B cell (primary cell): ENCODE data around the gene HINFP. TPM values are rescaled to one million over a fixed set of nuclear protein-coding genes. Genes with fewer than 3 reads are reported as not detected.

Source experiments
- ATAC-seq: fragments of 200-7000 bp; cut with Tn5 transposase; one replicate; pipeline ENCODE4 v1.10.0; 2021; ENCODE audit warnings: low read depth, mild to moderate bottlenecking, moderate number of reproducible peaks, moderate library complexity
- CTCF ChIA-PET: fragments of 350-600 bp; sonication (Branson Sonifier 250); formaldehyde crosslinking; loops from one replicate; lab custom pipeline; 2021; ENCODE audit warnings: antibody characterized with exemption, inconsistent platforms; lab: Charles Lee
- POLR2A ChIA-PET: fragments of 350-600 bp; sonication (Branson Sonifier 250); formaldehyde crosslinking; loops from one replicate; lab custom pipeline; 2021; ENCODE audit warnings: antibody characterized with exemption; lab: Charles Lee
- DNase-seq: peaks from one replicate; pipeline ENCODE4 v3.0.0; 2013
- H2AFZ ChIP-seq: 2 replicates; pipeline ENCODE4 v1.6.1; 2012; ENCODE audit warnings: mild to moderate bottlenecking, low read depth, low read length; ENCODE audit not compliant: insufficient read depth, poor library complexity, severe bottlenecking
- H3K27ac ChIP-seq, 2 donors: 1 replicate in 1 of 2; 2 replicates in 1 of 2; pipeline ENCODE4 v1.5.1; 2012 to 2013; ENCODE audit warnings: low read length in 2 of 2, mild to moderate bottlenecking in 2 of 2, moderate library complexity in 1 of 2
- H3K27me3 ChIP-seq, 4 experiments: fragments of 200-600 bp in 1 of 4; sonication (generic) in 1 of 4; replicated peaks in 1 of 4; 1 replicate in 2 of 4; 2 replicates in 2 of 4; pipeline versions ENCODE4 v1.6.1 to v1.7.0; 2013 to 2016; ENCODE audit warnings: low read length in 3 of 4, mild to moderate bottlenecking in 2 of 4, mixed read lengths in 1 of 4, moderate library complexity in 1 of 4; ENCODE audit not compliant: insufficient read depth in 4 of 4, control insufficient read depth in 3 of 4; ENCODE audit errors: control extremely low read depth in 1 of 4
- H3K36me3 ChIP-seq, 2 experiments: replicated peaks in 1 of 2; 1 replicate in 1 of 2; 2 replicates in 1 of 2; pipeline versions ENCODE4 v1.6.1 to v1.7.1; 2013; ENCODE audit warnings: low read length in 1 of 2; ENCODE audit not compliant: insufficient read depth in 2 of 2, control insufficient read depth in 1 of 2; ENCODE audit errors: control extremely low read depth in 1 of 2, extremely low read depth in 1 of 2
- H3K4me1 ChIP-seq, 2 donors: fragments of 200-600 bp in 1 of 2; sonication (generic) in 1 of 2; 1 replicate in 1 of 2; 2 replicates in 1 of 2; pipeline versions ENCODE4 v1.5.1 to v1.6.1; 2013 to 2017; ENCODE audit warnings: low read length in 2 of 2; ENCODE audit not compliant: control insufficient read depth in 2 of 2, insufficient read depth in 2 of 2
- H3K4me2 ChIP-seq: replicated peaks from 2 replicates; pipeline ENCODE3; 2012; ENCODE audit warnings: mild to moderate bottlenecking, low read depth, low read length; ENCODE audit not compliant: poor library complexity, severe bottlenecking
- H3K4me3 ChIP-seq, 5 experiments: fragments of 200-600 bp in 1 of 5; sonication (generic) in 1 of 5; 1 replicate in 3 of 5; 2 replicates in 2 of 5; pipeline versions ENCODE4 v1.5.1 to v1.7.0; 2011 to 2016; ENCODE audit warnings: low read length in 4 of 5, mild to moderate bottlenecking in 4 of 5, low read depth in 2 of 5, control low read depth in 1 of 5, moderate library complexity in 1 of 5; ENCODE audit not compliant: insufficient read depth in 1 of 5; ENCODE audit errors: control extremely low read depth in 1 of 5, extremely low read depth in 1 of 5
- H3K79me2 ChIP-seq: fragments of 200-600 bp; sonication (generic); one replicate; pipeline ENCODE4 v1.6.0; 2016; ENCODE audit warnings: low read length; ENCODE audit not compliant: control insufficient read depth, insufficient read depth
- H3K9ac ChIP-seq: fragments of 200-600 bp; sonication (generic); 2 replicates; pipeline ENCODE4 v1.6.1; 2017; ENCODE audit warnings: mild to moderate bottlenecking, low read length, moderate library complexity
- H3K9me3 ChIP-seq, 3 donors: one replicate each; pipeline versions ENCODE4 v1.6.1 to v1.7.1; 2013; ENCODE audit warnings: low read length in 2 of 3; ENCODE audit not compliant: control insufficient read depth in 2 of 3, insufficient read depth in 1 of 3; ENCODE audit errors: control extremely low read depth in 1 of 3
- H4K20me1 ChIP-seq: 2 replicates; pipeline ENCODE4 v1.6.0; 2012; ENCODE audit warnings: mild to moderate bottlenecking, low read length; ENCODE audit not compliant: insufficient read depth, control insufficient read depth, poor library complexity, severe bottlenecking
- H3K27ac Mint-ChIP-seq: one replicate; pipeline ENCODE4 v1.8.0; 2021; ENCODE audit warnings: mixed read lengths
- H3K27me3 Mint-ChIP-seq: one replicate; pipeline ENCODE4 v1.8.0; 2021; ENCODE audit warnings: mixed read lengths
- H3K4me1 Mint-ChIP-seq: one replicate; pipeline ENCODE4 v1.8.0; 2021; ENCODE audit warnings: mixed read lengths
- H3K4me3 Mint-ChIP-seq: one replicate; pipeline ENCODE4 v1.8.0; 2021; ENCODE audit warnings: mixed read lengths
- H3K9me3 Mint-ChIP-seq: one replicate; pipeline ENCODE4 v1.8.0; 2022; ENCODE audit warnings: mixed read lengths; ENCODE audit not compliant: insufficient read depth
- CTCF ChIP-seq: fragments of 200-600 bp; IDR thresholded peaks from one replicate; pipeline ENCODE4 v1.8.0; 2022; ENCODE audit warnings: antibody characterized with exemption, mild to moderate bottlenecking
- EZH2 ChIP-seq: IDR thresholded peaks from 2 replicates; pipeline ENCODE4 v1.6.1; 2012; ENCODE audit warnings: borderline replicate concordance, low read depth, mild to moderate bottlenecking, moderate library complexity, low read length; ENCODE audit not compliant: insufficient read depth, poor library complexity, severe bottlenecking
- WGBS: methylation state at CpG from one replicate; pipeline ENCODE4 v1.1.5; 2013; ENCODE audit warnings: missing lambda C conversion rate; ENCODE audit not compliant: insufficient coverage; 5-methylcytosine and 5-hydroxymethylcytosine counted together
- intact Hi-C: fragments of 100-400 bp; cut with micrococcal nuclease; formaldehyde crosslinking; loops from one replicate; pipeline ENCODE4 v1.10.0; 2022
- polyA plus RNA-seq: library from polyadenylated mRNA; depleted of rRNA; stranded (reverse); fragments of >200 nt; gene quantifications from 2 replicates; pipeline ENCODE4 v1.2.3, GENCODE V29; 2012
- total RNA-seq, 2 donors: library from RNA; stranded (reverse); fragments of 120-200 nt in 1 of 2; gene quantifications; 1 replicate in 1 of 2; 2 replicates in 1 of 2; pipeline versions ENCODE4 v1.2.3 to v1.2.4, GENCODE V29; 2013 to 2022

Gene HINFP
- total and polyA plus RNA-seq, 2 donors (not counting 1 experiment from before 2014, with no cell fraction given), result 60.6 to 78.7 TPM

GRCh38 chr11:119149786-119150275, 28.5 kb downstream of the HINFP start:
- no peaks in the 10 kb centered on the region for H3K79me2 ChIP-seq
- peak overlapping the region in 4 of 5 experiments; percentile 19 to 64 (median 52) for H3K4me3 ChIP-seq
- DNase-seq (no peak), ATAC-seq (no peak)
- H3K9ac ChIP-seq, result peak overlapping the region; percentile 62
- peak overlapping the region; percentile 89 for H2AFZ ChIP-seq
- Mint-ChIP-seq H3K27me3 (peaks cover 68% of the 10 kb centered on the region), H3K9me3 (no peaks in the 10 kb centered on the region), H3K27ac (no peak overlapping the region), H3K4me1 (peaks cover 16% of the 10 kb centered on the region), H3K4me3 (peak overlapping the region; percentile 72)
- peaks cover 13 to 23% of the 10 kb centered on the region in 2 donors for H3K4me1 ChIP-seq
- H3K27me3 ChIP-seq, result peaks cover 0 to 69% (median 32%) of the 10 kb centered on the region in 4 experiments
- no peak for TF ChIP-seq CTCF
- TF ChIP-seq EZH2, result no peak
- intact Hi-C loops, result no loop called here
- H3K36me3 ChIP-seq, result no peaks in the 10 kb centered on the region
- H3K9me3 ChIP-seq, result peaks cover 0 to 4% (median 0%) of the 10 kb centered on the region in 3 donors
- ChIA-PET POLR2A (interaction anchor here (0.6 kb wide), 1 partner anchor 501 kb away, joined by 3 read pairs; no protein-coding TSS in a partner anchor), CTCF (no interaction called here)
- 21% methylated on average over 33 of the region's 33 CpGs for WGBS
- H3K27ac ChIP-seq, result no peak overlapping the region
- peak overlapping the region; percentile 99 for H3K4me2 ChIP-seq
- no peaks in the 10 kb centered on the region for H4K20me1 ChIP-seq

DNA sequence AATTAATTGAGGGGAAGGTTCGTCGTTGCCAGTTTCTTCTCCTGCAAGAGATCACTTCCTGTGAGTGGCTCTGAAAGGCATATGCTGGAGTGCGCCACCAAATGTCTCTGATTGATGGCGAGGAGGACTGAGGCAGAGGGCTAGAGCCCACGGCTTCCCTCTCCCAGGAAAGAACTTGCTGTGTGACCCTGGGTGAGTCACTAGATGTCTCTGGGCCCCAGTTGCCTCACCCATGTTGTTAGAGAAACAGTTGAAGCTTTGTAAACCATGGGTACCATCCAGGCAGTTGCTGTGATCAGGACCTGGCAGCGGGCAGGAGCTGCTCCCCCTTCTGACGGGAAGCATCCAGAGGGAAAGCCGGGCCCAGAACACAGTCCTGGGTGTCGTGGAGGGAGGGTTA, 30.7 kb downstream of the HINFP start:
- Histone ChIP-seq H2AFZ (no peak overlapping the region), H3K27ac (no peak overlapping the region), H3K9ac (no peak overlapping the region), H3K4me2 (no peak overlapping the region), H3K4me1 (peaks cover 13 to 23% of the 10 kb centered on the region in 2 donors), H3K9me3 (peaks cover 0 to 4% (median 0%) of the 10 kb centered on the region in 3 donors), H4K20me1 (no peaks in the 10 kb centered on the region), H3K36me3 (no peaks in the 10 kb centered on the region), H3K79me2 (no peaks in the 10 kb centered on the region), H3K4me3 (no peak overlapping the region), H3K27me3 (peaks cover 0 to 61% (median 24%) of the 10 kb centered on the region in 4 experiments)
- DNase-seq, result no peak
- ChIA-PET CTCF (no interaction called here), POLR2A (no interaction called here)
- peaks cover 19% of the 10 kb centered on the region for H3K4me1 Mint-ChIP-seq
- 79% methylated on average over 5 of the region's 9 CpGs for WGBS
- H3K9me3 Mint-ChIP-seq, result no peaks in the 10 kb centered on the region
- H3K27ac Mint-ChIP-seq, result no peak overlapping the region
- ATAC-seq, result no peak
- H3K27me3 Mint-ChIP-seq, result peaks cover 63% of the 10 kb centered on the region
- intact Hi-C loops, result no loop called here
- H3K4me3 Mint-ChIP-seq, result no peak overlapping the region
- TF ChIP-seq CTCF (no peak), EZH2 (no peak)
